Cardiac muscle cell (in vitro differentiated cells and primary cell): ENCODE data around the gene RCCD1. TPM values are rescaled to one million over a fixed set of nuclear protein-coding genes. Genes with fewer than 3 reads are reported as not detected.
"Not testable (repeated sequence)": the region's sequence is repeated elsewhere in the genome, so short reads cannot be mapped to it uniquely, and the experiment has no call there.

Source experiments
- DNase-seq, 2 donors: peaks; one replicate each; pipeline versions ENCODE4 v3.0.0 to v3.0.0-alpha.2; 2010 to 2017; ENCODE audit warnings: low read depth in 1 of 2, low spot score in 1 of 2
- H3K27ac ChIP-seq: fragments of 200-600 bp; sonication (generic); 2 replicates; pipeline ENCODE4 v1.5.1; 2016
- H3K27me3 ChIP-seq: fragments of 200-600 bp; sonication (generic); 2 replicates; pipeline ENCODE4 v1.6.0; 2016; ENCODE audit warnings: control low read depth
- H3K36me3 ChIP-seq: fragments of 200-600 bp; sonication (generic); 2 replicates; pipeline ENCODE4 v1.5.1; 2016; ENCODE audit warnings: control low read depth
- H3K4me1 ChIP-seq: fragments of 200-600 bp; sonication (generic); 2 replicates; pipeline ENCODE4 v1.8.1; 2017; ENCODE audit warnings: low read depth, mild to moderate bottlenecking, mixed run types
- H3K4me3 ChIP-seq: fragments of 200-600 bp; sonication (generic); 2 replicates; pipeline ENCODE4 v1.5.1; 2016; ENCODE audit warnings: mild to moderate bottlenecking
- H3K9me3 ChIP-seq: fragments of 200-600 bp; sonication (generic); 2 replicates; pipeline ENCODE4 v1.5.1; 2017; ENCODE audit warnings: low read depth, mild to moderate bottlenecking, control low read depth
- polyA plus RNA-seq: library from polyadenylated mRNA; unstranded; fragments of >200 nt; fragmentation: Nextera tagmentation; extraction: Ambion mirVana; gene quantifications from 2 replicates; pipeline ENCODE4 v1.2.1, GENCODE V29; 2016
- total RNA-seq: library from RNA; depleted of rRNA; stranded (reverse); fragments of >200 nt; gene quantifications from 2 replicates; pipeline ENCODE4 v1.2.3, GENCODE V29; 2016
- TF ChIP-seq, protein P1 (sequence below): IDR thresholded peaks from 2 replicates; pipeline ENCODE4 v1.5.1; 2012; ENCODE audit warnings: low read depth, mild to moderate bottlenecking, low read length

RCCD1 gene
- total and polyA plus RNA-seq, 2 experiments from 2014 or later: 32.8 to 43.0 TPM

- no peak for DNase-seq
- no peaks in the 10 kb centered on the region for H3K27me3 ChIP-seq
- TF ChIP-seq, protein P1, sequence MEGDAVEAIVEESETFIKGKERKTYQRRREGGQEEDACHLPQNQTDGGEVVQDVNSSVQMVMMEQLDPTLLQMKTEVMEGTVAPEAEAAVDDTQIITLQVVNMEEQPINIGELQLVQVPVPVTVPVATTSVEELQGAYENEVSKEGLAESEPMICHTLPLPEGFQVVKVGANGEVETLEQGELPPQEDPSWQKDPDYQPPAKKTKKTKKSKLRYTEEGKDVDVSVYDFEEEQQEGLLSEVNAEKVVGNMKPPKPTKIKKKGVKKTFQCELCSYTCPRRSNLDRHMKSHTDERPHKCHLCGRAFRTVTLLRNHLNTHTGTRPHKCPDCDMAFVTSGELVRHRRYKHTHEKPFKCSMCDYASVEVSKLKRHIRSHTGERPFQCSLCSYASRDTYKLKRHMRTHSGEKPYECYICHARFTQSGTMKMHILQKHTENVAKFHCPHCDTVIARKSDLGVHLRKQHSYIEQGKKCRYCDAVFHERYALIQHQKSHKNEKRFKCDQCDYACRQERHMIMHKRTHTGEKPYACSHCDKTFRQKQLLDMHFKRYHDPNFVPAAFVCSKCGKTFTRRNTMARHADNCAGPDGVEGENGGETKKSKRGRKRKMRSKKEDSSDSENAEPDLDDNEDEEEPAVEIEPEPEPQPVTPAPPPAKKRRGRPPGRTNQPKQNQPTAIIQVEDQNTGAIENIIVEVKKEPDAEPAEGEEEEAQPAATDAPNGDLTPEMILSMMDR: no peak
- no peak overlapping the region for H3K27ac ChIP-seq
- H3K4me3 ChIP-seq: no peak overlapping the region
- H3K36me3 ChIP-seq: peaks cover 18% of the 10 kb centered on the region
- H3K4me1 ChIP-seq: no peaks in the 10 kb centered on the region
- H3K9me3 ChIP-seq: no peaks in the 10 kb centered on the region
Measured at GRCh38 chr15:90921887-90922286, 32.8 kb upstream of the RCCD1 start.

DNA sequence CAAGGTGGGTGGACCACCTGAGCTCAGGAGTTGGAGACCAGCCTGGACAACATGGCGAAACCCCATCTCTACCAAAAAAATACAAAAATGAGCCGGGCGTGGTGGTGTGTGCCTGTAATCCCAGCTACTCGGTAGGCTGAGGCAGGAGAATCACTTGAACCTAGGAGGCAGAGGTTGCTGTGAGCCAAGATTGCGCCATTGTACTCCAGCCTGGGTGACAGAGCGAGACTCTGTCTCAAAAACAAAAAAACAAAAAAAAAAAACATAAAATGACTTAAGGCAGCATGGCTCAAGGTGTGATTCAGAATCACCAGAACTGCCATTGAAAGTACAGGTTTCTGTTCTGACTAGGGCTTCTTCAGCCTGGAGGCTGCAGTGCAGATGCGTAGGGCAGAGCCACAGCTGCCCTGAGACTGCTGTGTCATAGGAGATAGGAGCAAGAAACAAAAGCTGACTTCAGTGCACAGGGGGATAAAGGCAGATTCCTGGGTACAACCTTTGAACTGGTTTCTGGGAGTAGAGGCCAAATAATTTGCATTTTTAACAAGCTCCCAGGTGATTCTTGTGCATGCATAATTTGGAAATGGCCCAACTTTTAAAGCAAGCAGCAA is 31.9 kb upstream of the RCCD1 start:
- H3K27ac ChIP-seq, DNase-seq, H3K27me3 ChIP-seq, H3K4me3 ChIP-seq, H3K4me1 ChIP-seq, H3K9me3 ChIP-seq: not testable (repeated sequence)
- H3K36me3 ChIP-seq: peaks cover 18% of the 10 kb centered on the region

GRCh38 chr15:90924375-90924774 is 30.3 kb upstream of the RCCD1 start:
- Histone ChIP-seq H3K36me3 (peaks cover 14% of the 10 kb centered on the region), H3K4me3 (no peak overlapping the region), H3K9me3 (no peaks in the 10 kb centered on the region), H3K27me3 (no peaks in the 10 kb centered on the region), H3K4me1 (no peaks in the 10 kb centered on the region), H3K27ac (no peak overlapping the region)
- DNase-seq: no peak
- TF ChIP-seq, protein P1: no peak

DNA sequence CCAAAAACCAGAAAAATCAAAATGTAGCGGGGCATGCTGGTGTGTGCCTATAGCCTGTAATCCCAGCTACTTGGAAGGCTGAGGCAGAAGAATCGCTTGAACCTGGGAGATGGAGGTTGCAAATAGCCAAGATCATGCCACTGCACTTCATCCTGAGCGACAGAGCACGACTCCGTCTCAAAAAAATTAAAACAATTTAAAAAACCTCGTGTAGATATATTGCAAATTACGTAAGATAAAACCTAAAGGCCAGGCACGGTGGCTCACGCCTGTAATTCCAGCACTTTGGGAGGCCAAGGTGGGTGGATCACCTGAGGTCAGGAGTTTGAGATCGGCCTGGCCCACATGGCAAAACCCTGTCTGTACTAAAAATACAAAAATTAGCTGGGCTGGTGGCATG is 27.9 kb upstream of the RCCD1 start:
- H3K36me3 ChIP-seq, H3K4me3 ChIP-seq, H3K27ac ChIP-seq, H3K9me3 ChIP-seq, H3K27me3 ChIP-seq, DNase-seq, H3K4me1 ChIP-seq: not testable (repeated sequence)

- not testable (repeated sequence) for H3K4me1 ChIP-seq, H3K36me3 ChIP-seq, H3K27ac ChIP-seq, H3K4me3 ChIP-seq, DNase-seq, H3K27me3 ChIP-seq, H3K9me3 ChIP-seq
Measured at GRCh38 chr15:90928106-90928505, 26.6 kb upstream of the RCCD1 start.

GRCh38 chr15:90929246-90930019 is 25.3 kb upstream of the RCCD1 start:
- TF ChIP-seq, protein P1: no peak
- Histone ChIP-seq H3K36me3 (no peaks in the 10 kb centered on the region), H3K4me1 (no peaks in the 10 kb centered on the region), H3K4me3 (no peak overlapping the region), H3K27me3 (no peaks in the 10 kb centered on the region), H3K9me3 (no peaks in the 10 kb centered on the region), H3K27ac (no peak overlapping the region)
- DNase-seq: no peak

DNA sequence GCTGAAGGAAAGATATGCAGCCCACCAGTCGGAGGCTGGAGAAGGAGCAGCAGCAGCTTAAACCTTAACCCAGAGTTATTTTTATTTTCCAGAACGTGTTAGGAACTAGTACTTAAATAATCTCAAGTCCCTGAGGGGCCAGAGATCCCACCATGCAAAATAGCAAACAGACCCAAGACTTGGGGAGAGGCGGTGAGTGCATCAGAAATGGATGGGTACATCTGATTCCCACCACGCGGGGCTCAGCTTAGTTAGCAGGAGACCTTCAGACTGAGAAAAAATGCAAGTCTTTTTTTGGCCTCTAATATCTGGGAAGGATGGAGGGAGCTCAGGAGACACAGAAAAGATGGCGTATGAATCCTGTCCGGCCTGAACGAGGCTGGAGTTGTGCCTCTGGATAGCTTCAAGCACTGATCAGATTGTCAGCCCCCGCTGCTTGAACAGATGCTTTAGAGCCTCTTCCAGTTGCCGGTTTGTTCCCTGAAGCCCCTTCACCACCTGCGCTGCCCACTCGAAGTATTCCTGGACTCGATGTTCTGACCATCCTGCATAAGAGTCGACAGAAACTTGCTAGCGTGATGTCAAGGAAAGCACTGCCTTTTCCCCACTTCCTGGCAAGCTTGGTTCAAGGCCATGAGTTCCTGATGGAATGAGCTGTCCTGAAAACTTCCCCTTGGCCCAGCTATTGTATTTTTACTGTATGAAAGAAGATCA is 23.7 kb upstream of the RCCD1 start:
- H3K27ac ChIP-seq: peak overlapping the region; percentile 51
- H3K4me3 ChIP-seq: no peak overlapping the region
- no peaks in the 10 kb centered on the region for H3K9me3 ChIP-seq
- H3K36me3 ChIP-seq: no peaks in the 10 kb centered on the region
- no peaks in the 10 kb centered on the region for H3K27me3 ChIP-seq
- TF ChIP-seq, protein P1: no peak
- peaks cover 4% of the 10 kb centered on the region for H3K4me1 ChIP-seq
- no peak for DNase-seq
